ENCODE data around the gene TTLL3. TPM values are rescaled to one million over a fixed set of nuclear protein-coding genes. Genes with fewer than 3 reads are reported as not detected.

The TTLL3 gene
- polyA plus RNA-seq, 1 experiment = 17.8 TPM

GRCh38 chr3:9780910-9781309 is 29.2 kb upstream of the TTLL3 start:
- ChIA-PET CTCF (interaction anchor here (0.5 to 1.1 kb wide), 3 partner anchors 315 to 424 kb away, joined by 3 to 8 read pairs (median 6); no protein-coding TSS in a partner anchor), POLR2A (interaction anchor here (1.6 kb wide), 1 partner anchor 13 kb away, joined by 3 read pairs; no protein-coding TSS in a partner anchor)
- no peak overlapping the region for H3K27ac ChIP-seq (ENCODE audit: low read depth, low read length)
- no peaks in the 10 kb centered on the region for H3K27me3 ChIP-seq (ENCODE audit: control insufficient read depth, insufficient read depth, low read length)
- H3K4me3 ChIP-seq (ENCODE audit: low read depth, low read length) = no peak overlapping the region
- no peak for TF ChIP-seq CTCF (IDR thresholded peaks at IDR 0.05; ENCODE audit: low read depth, low read length)
- H3K9me3 ChIP-seq (ENCODE audit: control insufficient read depth, insufficient read depth, low read length) = peaks cover 2% of the 10 kb centered on the region; the same call in 1 of the 2 replicates
- no peak for DNase-seq (ENCODE audit: low read depth, low spot score)

GRCh38 chr3:9781551-9781950 is 28.5 kb upstream of the TTLL3 start:
- Histone ChIP-seq H3K9me3 (ENCODE audit: control insufficient read depth, insufficient read depth, low read length) (peaks cover 2% of the 10 kb centered on the region; the same call in 1 of the 2 replicates), H3K4me3 (ENCODE audit: low read depth, low read length) (no peak overlapping the region), H3K27me3 (ENCODE audit: control insufficient read depth, insufficient read depth, low read length) (no peaks in the 10 kb centered on the region), H3K27ac (ENCODE audit: low read depth, low read length) (no peak overlapping the region)
- DNase-seq (ENCODE audit: low read depth, low spot score) = no peak
- no peak for TF ChIP-seq CTCF (IDR thresholded peaks at IDR 0.05; ENCODE audit: low read depth, low read length)
- POLR2A ChIA-PET = no interaction called here
- CTCF ChIA-PET = interaction anchor here (0.6 to 1.2 kb wide), 4 partner anchors 62 to 424 kb away, joined by 3 to 8 read pairs (median 5); no protein-coding TSS in a partner anchor

- CTCF ChIA-PET = interaction anchor here (0.6 to 1.2 kb wide), 3 partner anchors 62 to 423 kb away, joined by 3 to 6 read pairs (median 4); no protein-coding TSS in a partner anchor
- no peak overlapping the region for H3K27ac ChIP-seq (ENCODE audit: low read depth, low read length)
- no peak for DNase-seq (ENCODE audit: low read depth, low spot score)
- TF ChIP-seq CTCF (IDR thresholded peaks at IDR 0.05; ENCODE audit: low read depth, low read length) = no peak
- peaks cover 2% of the 10 kb centered on the region; the same call in 1 of the 2 replicates for H3K9me3 ChIP-seq (ENCODE audit: control insufficient read depth, insufficient read depth, low read length)
- no peak overlapping the region for H3K4me3 ChIP-seq (ENCODE audit: low read depth, low read length)
- no peaks in the 10 kb centered on the region for H3K27me3 ChIP-seq (ENCODE audit: control insufficient read depth, insufficient read depth, low read length)
- POLR2A ChIA-PET = interaction anchor here (1.1 kb wide), 1 partner anchor 35 kb away, joined by 3 read pairs; no protein-coding TSS in a partner anchor
Measured at GRCh38 chr3:9781978-9782603, 28.0 kb upstream of the TTLL3 start.

- POLR2A ChIA-PET = interaction anchor here (1.1 kb wide), 1 partner anchor 34 kb away, joined by 3 read pairs; no protein-coding TSS in a partner anchor
- CTCF ChIA-PET = interaction anchor here (1.2 kb wide), 1 partner anchor 164 kb away, joined by 3 read pairs; no protein-coding TSS in a partner anchor
- Histone ChIP-seq H3K4me3 (ENCODE audit: low read depth, low read length) (no peak overlapping the region), H3K9me3 (ENCODE audit: control insufficient read depth, insufficient read depth, low read length) (peaks cover 2% of the 10 kb centered on the region; the same call in 1 of the 2 replicates), H3K27ac (ENCODE audit: low read depth, low read length) (no peak overlapping the region), H3K27me3 (ENCODE audit: control insufficient read depth, insufficient read depth, low read length) (no peaks in the 10 kb centered on the region)
- no peak for DNase-seq (ENCODE audit: low read depth, low spot score)
- TF ChIP-seq CTCF (IDR thresholded peaks at IDR 0.05; ENCODE audit: low read depth, low read length) = no peak
Measured at GRCh38 chr3:9782770-9783169, 27.3 kb upstream of the TTLL3 start.

- ChIA-PET POLR2A (no interaction called here), CTCF (no interaction called here)
- H3K9me3 ChIP-seq (ENCODE audit: control insufficient read depth, insufficient read depth, low read length) = peaks cover 2% of the 10 kb centered on the region; the same call in 1 of the 2 replicates
- no peak for DNase-seq (ENCODE audit: low read depth, low spot score)
- H3K27ac ChIP-seq (ENCODE audit: low read depth, low read length) = no peak overlapping the region
- no peak for TF ChIP-seq CTCF (IDR thresholded peaks at IDR 0.05; ENCODE audit: low read depth, low read length)
- H3K4me3 ChIP-seq (ENCODE audit: low read depth, low read length) = no peak overlapping the region
- H3K27me3 ChIP-seq (ENCODE audit: control insufficient read depth, insufficient read depth, low read length) = no peaks in the 10 kb centered on the region
Measured at GRCh38 chr3:9783954-9784353, 26.1 kb upstream of the TTLL3 start.
